HK-2 (cell line): ENCODE measurements around the gene NDOR1.

Experiments used
- DNase-seq: peaks from one replicate; pipeline ENCODE4 v3.0.0-alpha.2; 2018; ENCODE audit not compliant: unreplicated experiment

NDOR1 gene

DNA sequence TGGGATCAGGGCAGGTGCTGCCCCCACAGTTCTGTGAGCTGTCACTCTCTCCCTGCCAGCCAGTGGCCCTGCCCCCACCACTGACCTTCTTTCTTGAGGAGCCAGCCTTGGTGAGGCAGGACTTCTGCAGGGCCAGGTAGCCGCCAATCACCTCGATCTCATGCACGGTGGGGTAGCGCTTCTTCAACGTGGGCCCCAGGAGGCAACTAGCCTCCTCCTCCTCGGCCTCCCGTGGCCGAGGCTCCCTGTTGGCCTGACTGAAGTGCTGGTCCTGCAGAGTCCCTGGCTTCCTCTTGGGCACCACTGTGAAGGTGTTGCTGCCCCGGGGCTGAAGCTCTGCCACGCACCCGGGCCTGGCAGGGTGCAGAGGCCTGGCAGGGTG lies 6.6 kb upstream of the NDOR1 start:
- no peak for DNase-seq

DNA sequence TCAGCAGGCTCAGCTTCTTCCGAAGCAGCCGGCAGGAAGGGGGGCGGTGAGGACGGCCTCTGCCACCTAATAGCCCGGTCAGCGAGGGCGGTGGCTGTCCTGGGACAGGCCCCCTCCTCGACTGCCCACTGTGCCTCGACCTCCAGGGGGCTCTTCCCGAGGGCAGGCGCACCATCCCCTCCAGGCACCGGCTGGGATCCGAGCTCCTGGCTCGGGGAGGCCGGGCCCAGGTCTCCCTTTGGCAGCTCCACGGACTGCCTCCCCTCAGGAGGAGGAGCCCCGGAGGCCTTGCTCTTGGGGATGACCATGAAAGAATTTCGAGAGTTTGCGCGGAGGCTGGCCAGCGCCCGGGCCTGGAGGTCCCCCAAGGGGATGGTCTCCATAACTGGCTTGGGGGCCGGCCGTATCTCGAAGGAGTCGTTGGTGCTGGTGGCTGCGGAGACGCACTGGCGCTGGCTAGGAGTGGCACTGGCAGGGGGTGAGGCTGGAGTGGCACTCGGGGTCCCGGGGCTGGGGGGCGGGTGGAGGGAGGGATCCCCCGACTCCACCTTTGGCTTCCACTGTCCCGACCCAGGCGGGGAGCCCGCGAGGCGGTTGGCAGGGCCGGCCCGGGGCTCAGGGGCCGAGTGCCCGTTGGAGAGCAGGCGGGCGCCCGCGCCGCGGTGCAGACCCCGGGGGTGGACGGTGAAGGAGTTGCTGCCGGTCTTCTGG lies 5.9 kb upstream of the NDOR1 start:
- peak; percentile 47 for DNase-seq

DNA sequence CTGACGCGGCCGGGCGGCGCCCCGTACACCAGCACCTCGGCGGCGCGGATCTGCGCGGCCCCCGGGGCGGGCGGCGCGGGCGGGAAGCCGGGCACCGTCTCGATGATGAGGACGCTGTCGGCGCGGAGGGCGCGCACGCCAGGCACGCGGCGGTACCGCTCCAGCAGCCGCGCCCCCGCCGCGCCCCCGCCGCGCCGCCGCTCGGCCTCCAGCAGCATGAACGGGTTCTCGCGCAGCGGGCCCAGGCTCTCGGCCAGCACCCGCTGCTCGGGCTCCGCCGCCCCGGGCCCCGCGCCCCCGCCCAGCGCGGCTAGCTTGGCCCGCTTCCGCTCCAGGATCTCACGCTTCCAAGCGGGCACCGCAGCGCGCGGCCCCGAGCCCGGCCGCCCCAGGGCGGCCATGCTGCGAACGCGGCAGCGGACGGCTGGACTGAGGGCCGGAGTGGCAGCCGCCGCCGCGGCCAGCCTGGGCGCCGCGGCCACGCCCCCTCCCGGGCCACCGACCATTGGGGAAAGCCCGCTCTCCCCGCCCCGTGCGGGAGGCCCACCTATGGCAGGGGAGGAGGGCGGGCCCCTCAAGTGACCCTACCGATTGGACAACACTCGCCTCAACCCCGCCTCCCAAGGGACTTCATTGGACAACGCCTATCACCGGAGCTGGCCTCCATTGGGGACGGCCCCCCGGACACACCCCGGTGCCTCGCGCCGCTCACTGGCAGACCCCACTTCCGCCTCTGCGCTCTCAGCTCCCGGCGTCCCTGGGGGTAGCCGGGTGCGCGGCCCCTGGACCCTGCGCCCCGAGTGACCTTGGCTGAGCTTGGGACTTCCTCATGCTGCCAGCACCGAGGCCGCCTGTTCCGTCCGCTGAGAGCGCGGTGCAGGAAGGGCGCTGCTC lies 4.9 kb upstream of the NDOR1 start, which contains the start of gene TPRN:
Gene TPRN, minus strand, starts transcription at position 431 of the 894 bp plus-strand sequence. Its CDS starts 30 bp downstream, at position 401.
- peak; percentile 99 for DNase-seq

DNA sequence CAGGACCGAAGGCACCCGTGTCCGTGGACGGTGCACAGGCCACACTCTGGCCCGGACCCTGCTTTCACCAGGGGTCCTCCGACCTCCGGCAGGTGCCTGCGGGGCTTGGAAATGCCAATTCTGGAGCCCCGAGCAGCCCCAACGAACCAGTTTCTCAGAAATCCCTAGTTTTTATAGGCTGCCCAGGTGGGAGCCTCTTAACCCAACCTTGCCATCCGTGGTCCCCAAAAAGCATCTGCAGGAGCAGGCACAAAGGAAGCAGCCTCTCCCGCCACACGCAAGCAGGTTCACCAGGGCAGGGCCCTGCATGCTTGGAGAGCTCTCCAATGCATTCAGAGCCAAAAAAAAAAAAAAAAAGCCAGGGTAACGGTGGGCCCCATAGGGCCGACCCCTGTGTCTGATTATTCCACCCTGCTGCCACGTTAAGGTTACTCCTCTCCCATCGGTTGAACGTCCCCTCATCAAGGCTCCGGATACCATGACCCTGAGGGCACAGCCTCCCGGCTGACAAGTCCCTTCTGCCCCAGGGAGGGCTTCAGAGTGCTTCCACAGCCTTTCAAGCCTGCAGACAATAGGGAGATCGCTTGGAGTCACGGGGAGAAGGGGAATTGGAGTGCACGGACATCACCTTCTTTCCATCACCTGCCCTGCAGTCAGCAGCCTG lies 4.2 kb upstream of the NDOR1 start:
- no peak for DNase-seq

DNA sequence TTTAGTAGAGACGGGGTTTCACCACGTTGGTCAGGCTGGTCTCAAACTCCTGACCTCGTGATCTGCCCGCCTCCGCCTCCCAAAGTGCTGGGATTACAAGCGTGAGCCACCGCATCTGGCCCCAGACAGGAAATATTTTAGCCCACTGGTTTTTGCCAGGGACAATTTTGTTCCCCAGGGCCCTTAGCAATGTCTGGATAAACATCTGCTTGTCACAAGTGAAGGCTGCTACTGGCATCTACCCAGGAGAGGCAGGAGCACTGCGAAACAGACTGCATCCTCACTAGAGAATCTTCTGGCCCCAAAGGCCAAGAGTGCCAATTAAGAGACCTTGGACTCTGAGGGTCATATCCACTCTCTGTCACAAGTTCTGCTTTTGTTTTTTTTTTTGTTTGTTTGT lies 2.5 kb upstream of the NDOR1 start:
- no peak for DNase-seq

DNA sequence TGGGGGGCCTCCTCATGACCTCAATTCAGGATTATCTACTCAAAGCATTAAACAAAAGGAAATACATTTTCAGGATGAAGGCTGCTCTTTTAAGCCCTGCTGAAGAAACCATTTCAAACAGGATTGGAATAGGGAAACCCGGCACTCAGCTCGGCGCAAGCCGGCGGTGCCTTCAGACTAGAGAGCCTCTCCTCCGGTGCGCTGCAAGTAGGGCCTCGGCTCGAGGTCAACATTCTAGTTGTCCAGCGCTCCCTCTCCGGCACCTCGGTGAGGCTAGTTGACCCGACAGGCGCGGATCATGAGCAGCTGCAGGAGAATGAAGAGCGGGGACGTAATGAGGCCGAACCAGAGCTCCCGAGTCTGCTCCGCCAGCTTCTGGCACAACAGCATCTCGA lies 772 bp upstream of the NDOR1 start:
- no peak for DNase-seq

DNA sequence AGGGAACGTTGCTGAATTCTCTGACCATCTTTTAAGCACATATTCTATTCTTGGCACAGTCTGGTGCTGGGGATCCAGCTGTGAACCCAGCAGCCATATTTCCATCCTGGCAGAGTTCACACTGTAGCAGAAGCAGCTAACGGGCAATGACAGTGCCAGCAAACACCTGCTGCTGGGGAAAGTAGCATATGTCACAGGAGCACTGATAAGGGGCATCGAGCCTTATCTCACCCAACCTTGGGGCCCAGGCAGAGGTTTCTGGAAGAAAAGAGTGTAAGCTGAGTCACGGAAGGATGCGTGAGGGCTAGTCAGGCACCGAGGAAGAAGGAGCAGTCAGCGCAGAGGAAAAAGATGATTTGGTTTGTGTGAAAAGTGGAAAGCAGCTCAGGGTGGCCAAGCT lies 1.1 kb downstream of the NDOR1 start:
- DNase-seq, result no peak

DNA sequence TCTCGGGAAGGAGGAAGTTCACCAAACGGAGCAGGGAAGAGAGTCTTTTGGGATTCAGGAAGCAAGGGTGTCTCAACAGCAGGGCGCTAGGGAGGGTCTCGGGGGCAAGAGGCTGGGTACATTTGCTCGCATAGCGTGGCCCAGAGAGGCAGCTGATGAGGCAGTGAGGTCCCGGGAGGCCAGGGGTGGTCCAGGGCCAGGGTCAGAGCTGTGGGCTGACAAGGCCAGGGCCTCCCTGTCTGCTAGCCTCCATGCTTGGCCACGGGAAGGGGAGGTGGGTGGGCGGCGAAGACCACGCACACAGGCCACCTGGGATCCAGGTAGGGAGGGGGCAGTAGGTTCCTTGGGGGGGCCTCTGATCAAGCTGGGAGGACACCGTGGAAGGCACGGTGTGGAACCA lies 6.0 kb downstream of the NDOR1 start:
- DNase-seq, result no peak

DNA sequence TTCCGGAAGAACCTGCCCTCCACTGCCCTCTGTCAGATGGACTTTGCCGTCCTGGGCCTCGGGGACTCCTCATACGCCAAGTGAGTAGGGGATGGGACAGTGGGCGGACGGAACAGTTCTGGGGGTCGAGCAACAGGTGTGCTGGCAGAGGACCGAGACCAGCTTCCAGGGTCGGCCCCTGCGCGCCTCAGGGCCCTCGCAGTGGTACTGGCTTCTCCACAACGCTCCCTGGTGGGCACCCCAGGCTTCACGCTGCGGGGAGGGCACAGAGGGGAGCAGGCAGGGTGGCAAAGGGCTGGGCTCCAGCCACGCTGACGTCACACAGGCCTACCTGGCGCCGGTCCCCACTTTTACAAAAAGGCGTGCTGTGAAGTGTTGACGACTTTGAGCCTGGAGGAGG lies 7.0 kb downstream of the NDOR1 start:
- no peak for DNase-seq

DNA sequence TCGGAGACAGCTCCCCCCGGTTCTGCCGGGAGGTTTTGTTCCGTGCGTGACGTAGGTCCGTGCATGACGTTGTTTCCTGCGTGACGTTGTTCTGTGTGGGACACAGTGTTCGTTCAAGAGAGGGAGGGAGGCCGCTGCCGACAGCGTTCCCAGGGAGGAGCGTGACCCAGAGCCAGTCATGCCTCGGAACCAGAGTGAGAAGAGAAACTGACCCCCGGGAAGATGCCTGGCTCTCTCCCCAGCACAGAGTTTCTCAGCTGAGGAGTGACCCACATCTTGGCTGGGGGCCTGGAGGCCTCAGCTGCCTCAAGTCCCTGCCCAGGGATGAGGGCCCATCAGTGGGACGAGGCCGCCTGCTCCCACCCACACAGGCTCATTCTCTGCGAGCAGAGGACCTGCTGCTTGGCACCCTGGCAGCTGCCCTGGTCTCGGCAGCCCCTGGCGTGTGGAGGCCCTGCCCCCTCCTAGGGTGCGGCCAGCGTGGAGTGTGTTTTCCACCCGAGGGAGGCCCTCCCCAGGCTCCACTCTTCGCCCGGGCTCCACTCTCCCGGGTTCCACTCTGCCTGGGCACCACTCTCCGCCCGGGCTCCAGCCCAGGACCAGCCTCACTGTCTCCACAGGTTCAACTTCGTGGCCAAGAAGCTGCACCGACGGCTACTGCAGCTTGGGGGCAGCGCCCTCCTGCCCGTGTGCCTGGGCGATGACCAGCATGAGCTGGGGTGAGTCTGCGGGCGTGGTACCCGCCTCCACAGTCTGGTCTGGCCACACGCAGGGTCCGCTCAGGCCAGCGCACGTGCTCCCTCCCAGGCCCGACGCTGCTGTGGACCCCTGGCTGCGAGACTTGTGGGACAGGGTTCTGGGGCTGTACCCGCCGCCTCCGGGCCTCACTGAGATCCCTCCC lies 7.9 kb downstream of the NDOR1 start:
- no peak for DNase-seq

DNA sequence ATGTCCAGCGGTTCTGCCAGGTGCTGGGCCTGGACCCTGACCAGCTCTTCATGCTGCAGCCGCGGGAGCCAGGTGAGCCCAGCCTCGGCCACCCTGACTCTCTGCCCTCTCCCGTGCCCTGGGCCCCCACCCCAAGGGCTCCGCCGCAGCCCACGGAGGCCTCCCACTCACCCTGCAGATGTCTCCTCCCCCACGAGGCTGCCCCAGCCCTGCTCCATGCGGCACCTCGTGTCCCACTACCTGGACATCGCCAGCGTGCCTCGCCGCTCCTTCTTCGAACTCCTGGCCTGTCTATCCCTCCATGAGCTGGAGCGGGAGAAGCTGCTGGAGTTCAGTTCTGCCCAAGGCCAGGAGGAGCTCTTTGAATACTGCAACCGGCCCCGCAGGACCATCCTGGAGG lies 9.1 kb downstream of the NDOR1 start:
- DNase-seq, result no peak

DNA sequence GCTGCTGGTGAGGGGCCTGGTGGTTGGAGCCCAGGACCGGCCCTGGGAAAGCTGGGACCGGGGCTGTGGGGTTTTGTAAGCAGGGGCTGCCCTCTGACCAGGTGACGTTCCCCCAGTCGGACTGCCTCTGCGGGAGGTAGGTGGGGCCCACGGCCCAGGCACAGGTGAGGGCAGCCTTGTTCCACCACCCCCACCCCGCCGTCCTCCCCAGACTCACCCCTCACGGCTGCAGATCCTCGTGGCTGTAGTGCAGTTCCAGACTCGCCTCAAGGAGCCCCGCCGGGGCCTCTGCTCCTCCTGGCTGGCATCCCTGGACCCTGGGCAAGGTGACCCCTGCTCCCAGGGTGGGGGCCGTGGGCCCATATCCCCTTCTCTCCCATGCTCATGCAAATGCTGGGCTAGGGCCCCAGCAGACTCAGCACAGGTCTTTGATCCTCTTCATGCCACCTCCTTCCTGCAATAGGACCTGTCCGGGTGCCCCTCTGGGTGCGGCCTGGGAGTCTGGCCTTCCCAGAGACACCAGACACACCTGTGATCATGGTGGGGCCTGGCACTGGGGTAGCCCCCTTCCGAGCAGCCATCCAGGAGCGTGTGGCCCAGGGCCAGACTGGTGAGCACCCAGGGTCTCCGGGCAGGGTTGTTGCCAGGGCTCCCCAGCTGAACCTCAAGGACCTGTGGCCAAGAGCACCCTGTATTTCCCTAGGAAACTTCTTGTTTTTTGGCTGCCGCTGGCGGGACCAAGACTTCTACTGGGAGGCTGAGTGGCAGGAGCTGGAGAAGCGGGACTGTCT lies 9.9 kb downstream of the NDOR1 start:
- DNase-seq, result no peak

DNA sequence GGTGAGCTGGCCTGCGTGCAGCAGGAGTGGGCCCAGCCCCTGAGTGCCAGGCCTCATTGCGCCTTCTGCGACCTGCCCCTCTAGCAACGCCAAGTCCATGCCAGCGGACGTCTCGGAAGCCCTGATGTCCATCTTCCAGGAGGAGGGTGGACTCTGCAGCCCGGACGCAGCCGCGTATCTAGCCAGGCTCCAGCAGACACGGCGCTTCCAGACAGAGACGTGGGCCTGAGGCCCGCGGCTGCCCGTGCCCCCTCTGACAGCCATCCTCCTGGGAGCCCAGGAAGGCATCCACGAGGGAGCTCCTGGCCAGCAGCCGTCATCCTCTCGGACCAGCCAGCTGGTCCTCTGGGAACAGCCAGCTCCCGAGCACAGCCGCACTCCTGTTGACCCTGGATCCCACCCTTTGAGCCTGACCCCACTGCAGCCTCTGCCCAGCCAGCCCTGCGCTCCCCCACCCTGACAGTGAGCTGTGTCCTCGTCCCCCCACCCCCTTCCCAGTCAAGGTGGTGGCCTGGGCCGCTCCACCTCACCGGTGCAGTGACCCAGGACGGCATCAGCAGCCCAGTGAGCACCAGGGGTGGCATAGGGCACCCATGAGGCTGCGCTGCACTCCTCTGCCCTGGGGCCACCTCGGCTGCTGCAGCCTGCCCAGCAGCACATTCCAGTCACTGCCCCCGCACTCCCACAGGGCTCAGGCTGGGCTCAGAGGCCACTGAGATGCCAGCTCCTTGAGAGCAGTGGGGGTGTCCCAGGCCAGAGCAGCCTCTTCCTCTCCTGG lies 10.9 kb downstream of the NDOR1 start:
- DNase-seq, result no peak

DNA sequence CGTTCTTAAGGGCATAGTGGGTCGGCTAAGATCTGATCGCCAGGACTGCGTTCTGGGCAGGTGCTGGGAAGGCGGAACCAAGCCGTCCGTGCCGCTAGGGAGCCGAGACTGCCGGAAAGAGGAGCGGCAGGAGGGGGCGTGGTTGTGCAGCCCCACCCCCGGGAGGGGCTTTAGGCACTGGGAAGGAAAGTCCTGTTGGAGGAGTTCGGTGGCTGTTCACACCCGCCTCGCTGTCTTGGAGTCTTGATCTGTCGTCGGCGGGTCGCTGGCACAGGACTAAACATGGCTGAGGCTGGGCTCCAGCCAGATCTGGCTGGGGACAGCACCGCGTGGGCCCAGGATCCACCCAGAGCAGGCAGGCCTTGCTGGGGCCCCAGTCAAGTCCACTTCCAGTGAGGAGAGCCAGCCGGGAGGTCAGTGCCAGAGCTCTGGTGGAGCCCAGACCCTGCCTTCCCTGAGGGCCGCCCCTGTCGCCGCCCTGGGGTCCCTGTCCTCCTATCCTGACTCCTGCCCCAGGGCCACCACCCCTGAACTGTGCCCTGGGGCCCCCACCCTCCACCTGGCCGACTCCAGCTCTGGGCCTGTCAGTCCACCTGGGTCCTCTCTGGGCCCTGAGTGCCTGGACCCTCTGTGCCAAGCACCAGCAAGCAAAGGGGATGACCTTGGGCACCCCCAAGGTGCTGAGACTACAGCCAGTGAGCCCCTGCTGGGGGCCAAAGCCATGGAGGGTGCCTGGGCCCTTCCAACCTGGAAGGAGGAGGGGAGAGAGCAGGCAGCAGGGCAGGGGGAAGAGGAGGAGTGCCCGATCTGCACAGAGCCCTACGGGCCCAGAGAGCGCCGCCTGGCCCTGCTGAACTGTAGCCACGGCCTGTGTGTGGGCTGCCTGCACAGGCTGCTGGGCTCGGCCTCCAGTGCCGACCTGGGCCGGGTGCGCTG lies 12.0 kb downstream of the NDOR1 start:
- peak; percentile 77 for DNase-seq

DNA sequence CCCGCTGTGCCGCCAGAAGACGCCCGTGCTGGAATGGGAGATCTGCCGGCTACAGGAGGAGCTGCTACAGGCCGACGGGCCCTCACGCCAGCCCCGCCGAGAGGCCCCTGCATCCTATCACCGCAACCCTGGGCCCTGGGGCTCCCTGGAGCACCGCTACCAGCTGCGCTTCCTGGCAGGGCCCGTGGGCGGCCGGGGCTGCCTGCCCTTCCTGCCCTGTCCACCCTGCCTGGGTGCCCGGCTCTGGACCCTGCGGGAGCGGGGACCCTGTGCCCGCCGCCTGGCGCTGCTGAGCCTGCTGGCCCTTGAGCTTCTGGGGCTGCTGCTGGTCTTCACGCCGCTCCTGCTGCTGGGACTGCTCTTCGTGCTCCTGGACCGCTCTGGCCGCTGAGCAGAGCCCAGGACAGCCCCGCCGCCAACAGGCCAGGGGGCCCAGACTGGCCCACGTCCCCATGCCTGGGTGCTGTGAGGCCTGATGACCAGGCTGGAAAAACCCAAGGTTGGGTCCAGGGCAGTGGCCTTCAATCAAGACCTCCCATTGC lies 12.8 kb downstream of the NDOR1 start:
- no peak for DNase-seq

DNA sequence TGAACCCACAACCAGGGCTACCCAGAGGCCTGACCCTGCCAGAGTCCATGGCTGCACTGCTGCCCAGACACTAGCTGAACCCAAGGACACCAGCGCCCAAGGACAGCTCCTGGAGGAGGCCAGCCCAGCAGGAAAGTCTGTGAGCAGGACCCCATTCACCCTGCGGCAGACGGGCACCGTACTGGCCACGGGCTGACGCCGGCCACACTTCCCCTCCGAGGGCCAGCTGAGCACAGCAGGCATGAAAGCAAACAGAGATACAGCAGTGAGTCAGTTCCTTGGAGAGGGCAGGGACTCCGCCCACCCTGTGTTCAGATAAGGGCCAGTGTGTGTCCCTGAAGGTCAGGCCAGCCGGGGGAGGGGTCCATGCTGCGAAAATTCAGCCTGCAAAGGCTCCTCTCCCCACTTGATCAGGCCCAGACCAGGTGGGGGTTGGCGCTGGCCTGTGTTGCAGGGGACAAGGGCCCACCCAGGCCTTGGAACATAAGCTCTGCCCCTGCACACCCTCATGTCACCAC lies 13.3 kb downstream of the NDOR1 start:
- DNase-seq, result peak; percentile 71

DNA sequence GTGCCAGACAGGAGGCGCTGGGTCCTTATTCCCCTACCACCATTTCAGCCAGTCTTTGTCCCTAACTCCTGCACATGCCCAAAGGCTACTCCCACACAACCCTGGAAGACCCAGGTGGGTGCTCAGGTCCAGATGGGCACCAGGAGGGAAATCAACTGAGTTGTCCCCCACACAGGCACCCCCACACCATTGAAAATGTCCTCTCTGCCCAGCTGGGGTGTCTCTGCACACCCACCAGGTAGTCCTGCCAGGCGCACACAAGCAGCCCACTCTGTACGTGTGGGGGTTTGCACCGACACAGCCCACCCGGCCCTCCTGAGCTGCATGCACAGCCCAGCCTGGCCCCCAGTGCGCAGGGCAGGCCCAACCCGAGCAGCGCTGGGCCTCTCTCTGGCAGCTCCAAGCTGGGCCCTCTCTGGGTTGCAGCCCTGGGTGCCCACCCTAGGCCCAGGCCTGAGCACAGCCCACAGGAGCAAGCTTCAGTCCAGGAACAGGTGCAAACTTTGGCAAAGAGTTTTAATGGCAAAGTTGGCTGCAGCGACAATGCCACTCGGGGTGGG lies 14.3 kb downstream of the NDOR1 start:
- DNase-seq, result no peak
